Neuronal stem cell (in vitro differentiated cells): ENCODE data around the gene GPRC5B.

Experiments
- DNase-seq: peaks from one replicate; pipeline ENCODE4 v3.0.0-alpha.2; 2013; ENCODE audit warnings: low spot score
- H2AFZ ChIP-seq: one replicate; pipeline ENCODE4 v1.6.1; 2013; ENCODE audit warnings: mild to moderate bottlenecking, low read length, inconsistent platforms
- H2AK5ac ChIP-seq: 2 replicates; pipeline ENCODE4 v1.6.1; 2013; ENCODE audit warnings: low read depth, mild to moderate bottlenecking, inconsistent platforms, low read length, moderate library complexity, mixed read lengths
- H2BK120ac ChIP-seq: 2 replicates; pipeline ENCODE4 v1.6.1; 2013; ENCODE audit warnings: low read depth, mild to moderate bottlenecking, inconsistent platforms, low read length, moderate library complexity, mixed read lengths
- H2BK12ac ChIP-seq: one replicate; pipeline ENCODE4 v1.6.1; 2013; ENCODE audit warnings: low read length, inconsistent platforms
- H2BK15ac ChIP-seq: 2 replicates; pipeline ENCODE4 v1.6.1; 2013; ENCODE audit warnings: mild to moderate bottlenecking, low read length, inconsistent platforms, mixed read lengths
- H2BK5ac ChIP-seq: one replicate; pipeline ENCODE4 v1.6.1; 2013; ENCODE audit warnings: inconsistent platforms, mild to moderate bottlenecking, low read length, moderate library complexity
- H3K14ac ChIP-seq: one replicate; pipeline ENCODE4 v1.6.1; 2013; ENCODE audit warnings: low read length, inconsistent platforms
- H3K18ac ChIP-seq: 2 replicates; pipeline ENCODE4 v1.6.1; 2013; ENCODE audit warnings: low read length, inconsistent platforms
- H3K23ac ChIP-seq: 2 replicates; pipeline ENCODE4 v1.6.1; 2013; ENCODE audit warnings: low read depth, mild to moderate bottlenecking, mixed read lengths, low read length, inconsistent platforms; ENCODE audit not compliant: poor library complexity
- H3K27ac ChIP-seq: replicated peaks from 3 replicates; pipeline ENCODE4 v1.5.1; 2013; ENCODE audit warnings: low read length, inconsistent platforms
- H3K27me3 ChIP-seq, 3 experiments: 2 replicates each; pipeline ENCODE4 v1.6.1; 2013; ENCODE audit warnings: low read length in 3 of 3, mild to moderate bottlenecking in 2 of 3, inconsistent platforms in 1 of 3, low read depth in 1 of 3, mixed read lengths in 1 of 3, moderate library complexity in 1 of 3; ENCODE audit not compliant: control insufficient read depth in 3 of 3, insufficient read depth in 3 of 3
- H3K36me3 ChIP-seq, 2 donors: replicated peaks in 1 of 2; 2 replicates each; pipeline ENCODE4 v1.6.1; 2013; ENCODE audit warnings: low read length in 2 of 2; ENCODE audit not compliant: control insufficient read depth in 2 of 2, insufficient read depth in 2 of 2
- H3K4ac ChIP-seq: 2 replicates; pipeline ENCODE4 v1.6.1; 2013; ENCODE audit warnings: inconsistent platforms, mild to moderate bottlenecking, low read length, moderate library complexity
- H3K4me1 ChIP-seq, 2 donors: 1 replicate in 1 of 2; 2 replicates in 1 of 2; pipeline ENCODE4 v1.6.1; 2013; ENCODE audit warnings: low read length in 2 of 2, low read depth in 1 of 2; ENCODE audit not compliant: control insufficient read depth in 2 of 2, insufficient read depth in 1 of 2
- H3K4me2 ChIP-seq: one replicate; pipeline ENCODE4 v1.6.1; 2013; ENCODE audit warnings: mild to moderate bottlenecking, low read length, inconsistent platforms; ENCODE audit not compliant: insufficient read depth, poor library complexity, severe bottlenecking
- H3K4me3 ChIP-seq, 2 donors: 2 replicates each; pipeline ENCODE4 v1.5.1; 2013; ENCODE audit warnings: low read length in 2 of 2, mild to moderate bottlenecking in 2 of 2, inconsistent platforms in 1 of 2, moderate library complexity in 1 of 2
- H3K79me1 ChIP-seq: one replicate; pipeline ENCODE4 v1.6.1; 2013; ENCODE audit warnings: low read depth, mild to moderate bottlenecking, inconsistent platforms, low read length, moderate library complexity
- H3K9ac ChIP-seq: one replicate; pipeline ENCODE4 v1.6.1; 2013; ENCODE audit warnings: mild to moderate bottlenecking, low read depth, low read length, inconsistent platforms; ENCODE audit not compliant: poor library complexity
- H3K9me3 ChIP-seq, 2 donors: replicated peaks in 1 of 2; 2 replicates each; pipeline versions ENCODE3 to v1.6.1; 2013; ENCODE audit warnings: low read length in 2 of 2, mild to moderate bottlenecking in 2 of 2, inconsistent platforms in 1 of 2, low read depth in 1 of 2, mixed read lengths in 1 of 2, moderate library complexity in 1 of 2; ENCODE audit not compliant: control insufficient read depth in 2 of 2, insufficient read depth in 1 of 2
- H4K8ac ChIP-seq: one replicate; pipeline ENCODE4 v1.6.1; 2013; ENCODE audit warnings: low read depth, mild to moderate bottlenecking, inconsistent platforms, low read length, moderate library complexity
- H4K91ac ChIP-seq: one replicate; pipeline ENCODE4 v1.6.1; 2013; ENCODE audit warnings: low read length, low read depth, mild to moderate bottlenecking, inconsistent platforms; ENCODE audit not compliant: poor library complexity
- WGBS, 2 donors: extraction: QIAGEN DNeasy Blood & Tissue Kit; methylation state at CpG; one replicate each; pipeline ENCODE4 v1.1.7; 2013; ENCODE audit warnings: missing lambda C conversion rate in 2 of 2, mixed read lengths in 1 of 2; ENCODE audit not compliant: insufficient read length in 2 of 2, insufficient replicate concordance in 1 of 2; ENCODE audit errors: extremely low coverage in 2 of 2; 5-methylcytosine and 5-hydroxymethylcytosine counted together

GPRC5B gene

GRCh38 chr16:19830902-19831560 lies 53.6 kb downstream of the GPRC5B start:
- Histone ChIP-seq H3K9me3 (no peaks in the 10 kb centered on the region), H2BK12ac (no peak overlapping the region), H3K23ac (no peak overlapping the region), H2BK15ac (no peak overlapping the region), H3K4ac (no peak overlapping the region), H2BK120ac (no peak overlapping the region), H3K4me1 (no peaks in the 10 kb centered on the region), H3K14ac (no peak overlapping the region), H4K91ac (no peak overlapping the region), H3K18ac (no peak overlapping the region), H3K27ac (no peak overlapping the region), H2BK5ac (no peak overlapping the region), H3K9ac (no peak overlapping the region), H2AK5ac (no peak overlapping the region), H4K8ac (no peak overlapping the region), H3K27me3 (no peaks in the 10 kb centered on the region), H3K79me1 (no peaks in the 10 kb centered on the region), H3K36me3 (peaks cover 0 to 37% of the 10 kb centered on the region in 2 donors), H3K4me3 (no peak overlapping the region), H2AFZ (no peak overlapping the region), H3K4me2 (no peak overlapping the region)
- DNase-seq: no peak
- WGBS, 2 donors: no CpG with 5 or more reads among the region's 5 CpGs

- Histone ChIP-seq H3K9me3 (no peaks in the 10 kb centered on the region), H2BK120ac (no peak overlapping the region), H2AK5ac (no peak overlapping the region), H3K4me2 (no peak overlapping the region), H3K79me1 (no peaks in the 10 kb centered on the region), H3K23ac (no peak overlapping the region), H3K27me3 (no peaks in the 10 kb centered on the region), H3K27ac (no peak overlapping the region), H4K8ac (no peak overlapping the region), H2BK12ac (no peak overlapping the region), H3K9ac (no peak overlapping the region), H3K4ac (no peak overlapping the region), H2AFZ (no peak overlapping the region), H3K14ac (no peak overlapping the region), H2BK15ac (no peak overlapping the region), H4K91ac (no peak overlapping the region), H3K4me1 (no peaks in the 10 kb centered on the region), H2BK5ac (no peak overlapping the region), H3K18ac (no peak overlapping the region), H3K36me3 (peaks cover 0 to 37% of the 10 kb centered on the region in 2 donors), H3K4me3 (no peak overlapping the region)
- WGBS, 2 donors: no CpG with 5 or more reads among the region's 9 CpGs
- no peak for DNase-seq
Observed at GRCh38 chr16:19829844-19830692, 54.6 kb downstream of the GPRC5B start.

GRCh38 chr16:19824216-19824615 lies 60.4 kb downstream of the GPRC5B start:
- WGBS, 2 donors: no CpG with 5 or more reads among the region's 5 CpGs

GRCh38 chr16:19823322-19823721 lies 61.3 kb downstream of the GPRC5B start:
- no peak overlapping the region for H3K18ac ChIP-seq
- DNase-seq: no peak
- peaks cover 0 to 6% of the 10 kb centered on the region in 2 donors for H3K36me3 ChIP-seq
- H4K8ac ChIP-seq: no peak overlapping the region
- no peaks in the 10 kb centered on the region for H3K4me1 ChIP-seq
- no peak overlapping the region for H3K4me3 ChIP-seq
- H2BK120ac ChIP-seq: no peak overlapping the region
- no peaks in the 10 kb centered on the region for H3K9me3 ChIP-seq
- no peak overlapping the region for H3K23ac ChIP-seq
- WGBS, 2 donors: no CpG with 5 or more reads among the region's 6 CpGs
- no peak overlapping the region for H3K4ac ChIP-seq
- H3K14ac ChIP-seq: no peak overlapping the region
- no peak overlapping the region for H3K9ac ChIP-seq
- H3K79me1 ChIP-seq: no peaks in the 10 kb centered on the region
- no peak overlapping the region for H3K4me2 ChIP-seq
- H3K27me3 ChIP-seq: no peaks in the 10 kb centered on the region
- no peak overlapping the region for H4K91ac ChIP-seq
- no peak overlapping the region for H2BK15ac ChIP-seq
- H2BK12ac ChIP-seq: no peak overlapping the region
- H3K27ac ChIP-seq: no peak overlapping the region
- no peak overlapping the region for H2AFZ ChIP-seq
- no peak overlapping the region for H2AK5ac ChIP-seq
- no peak overlapping the region for H2BK5ac ChIP-seq

More at GRCh38 chr16:19824216-19824615, 60.4 kb downstream of the GPRC5B start:
- no peak overlapping the region for H3K4me3 ChIP-seq
- no peak overlapping the region for H3K4ac ChIP-seq
- H3K14ac ChIP-seq: no peak overlapping the region
- no peak for DNase-seq
- no peak overlapping the region for H4K91ac ChIP-seq
- no peak overlapping the region for H2BK15ac ChIP-seq
- peaks cover 0 to 8% of the 10 kb centered on the region in 2 donors for H3K36me3 ChIP-seq
- H3K4me1 ChIP-seq: no peaks in the 10 kb centered on the region
- no peak overlapping the region for H2BK120ac ChIP-seq
- no peak overlapping the region for H3K23ac ChIP-seq
- no peak overlapping the region for H2AFZ ChIP-seq
- H3K27ac ChIP-seq: no peak overlapping the region
- no peak overlapping the region for H3K4me2 ChIP-seq
- no peak overlapping the region for H2BK12ac ChIP-seq
- H3K27me3 ChIP-seq: no peaks in the 10 kb centered on the region
- no peak overlapping the region for H2BK5ac ChIP-seq
- H3K9ac ChIP-seq: no peak overlapping the region
- H3K79me1 ChIP-seq: no peaks in the 10 kb centered on the region
- H4K8ac ChIP-seq: no peak overlapping the region
- no peaks in the 10 kb centered on the region for H3K9me3 ChIP-seq
- no peak overlapping the region for H2AK5ac ChIP-seq
- no peak overlapping the region for H3K18ac ChIP-seq
